ENCODE data around the gene TGFBR3. TPM values are rescaled to one million over a fixed set of nuclear protein-coding genes. Genes with fewer than 3 reads are reported as not detected.
"Not testable (repeated sequence)": the region's sequence is repeated elsewhere in the genome, so short reads cannot be mapped to it uniquely, and the experiment has no call there.

The TGFBR3 gene
- polyA plus RNA-seq, 1 donor: 32.2 TPM

DNA sequence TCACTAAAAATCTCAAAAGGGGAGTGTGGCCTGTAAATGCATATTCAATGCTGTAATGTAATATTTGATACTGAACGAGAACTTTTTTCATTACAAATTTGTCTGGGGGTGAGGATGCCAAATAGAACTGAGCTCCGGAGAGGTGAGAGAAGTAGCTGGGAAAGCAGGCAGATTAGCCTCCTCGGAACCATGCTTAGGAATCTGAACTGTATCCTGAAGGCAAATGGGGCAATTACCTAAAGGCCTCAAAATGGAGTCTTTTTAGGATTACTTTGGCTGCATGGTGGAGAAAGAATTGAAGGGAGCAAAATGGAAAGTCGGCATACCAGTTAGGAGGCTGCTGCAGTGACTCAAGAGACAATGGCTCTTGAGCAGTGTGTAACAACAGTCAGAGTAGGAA, 206.5 kb downstream of the TGFBR3 start:
- no peak for DNase-seq

DNA sequence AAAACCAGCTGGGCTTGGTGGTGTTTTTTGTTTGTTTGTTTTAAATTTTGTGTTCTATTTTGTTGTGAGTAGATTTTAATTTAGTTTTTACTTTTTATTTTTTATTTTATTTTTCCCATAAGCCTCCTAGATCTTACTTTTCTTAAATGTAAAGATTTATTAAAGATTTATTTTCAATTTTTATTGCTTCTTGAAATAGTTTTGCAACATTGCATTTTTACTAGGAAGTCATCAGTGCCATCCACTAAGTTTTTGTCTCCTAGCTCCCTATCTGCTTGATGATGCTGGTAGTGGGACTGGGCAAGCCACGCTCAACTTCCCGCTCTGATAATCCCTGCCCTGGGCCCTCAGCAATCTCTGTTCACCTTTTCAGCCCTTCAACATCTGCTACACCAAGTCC, 209.9 kb downstream of the TGFBR3 start:
- no peak for DNase-seq

DNA sequence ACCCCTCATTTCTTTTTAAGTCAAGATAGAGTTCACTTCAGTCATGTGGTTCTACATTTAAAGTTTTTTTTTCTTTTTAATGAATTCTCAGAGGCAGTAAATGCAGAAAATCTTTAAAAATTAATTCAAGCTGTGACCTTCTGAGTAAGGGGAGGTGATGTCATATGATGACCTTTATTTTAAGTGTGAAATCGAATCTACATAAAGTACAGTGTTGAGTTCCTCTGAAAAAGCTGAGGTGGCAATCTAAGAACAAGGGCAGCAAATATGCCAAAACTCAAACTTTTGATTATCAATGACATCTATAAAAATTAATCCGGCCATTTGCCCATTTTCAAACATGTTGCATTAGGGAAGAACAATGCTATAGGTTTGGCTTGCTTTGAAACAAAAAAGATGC, 211.8 kb downstream of the TGFBR3 start:
- DNase-seq: no peak

DNA sequence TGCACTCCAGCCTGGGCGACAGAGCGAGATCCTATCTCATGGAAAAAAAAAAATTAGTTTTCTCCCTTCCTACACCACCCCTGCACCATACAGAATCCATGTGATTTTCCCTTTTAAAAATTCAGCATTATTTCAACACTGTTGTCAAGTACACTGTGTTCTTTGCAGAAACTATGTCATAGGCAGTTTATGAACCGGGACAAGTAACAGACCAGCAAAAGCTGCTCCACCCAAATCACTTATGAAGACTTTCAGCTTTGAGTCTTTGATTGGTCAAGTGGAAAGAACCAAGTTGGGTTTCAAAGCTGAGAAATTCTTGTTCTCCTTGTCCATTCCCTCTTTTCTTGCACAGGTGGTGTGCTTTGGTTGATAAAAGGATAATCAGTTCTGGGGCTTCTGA, 212.3 kb downstream of the TGFBR3 start:
- no peak for DNase-seq

DNA sequence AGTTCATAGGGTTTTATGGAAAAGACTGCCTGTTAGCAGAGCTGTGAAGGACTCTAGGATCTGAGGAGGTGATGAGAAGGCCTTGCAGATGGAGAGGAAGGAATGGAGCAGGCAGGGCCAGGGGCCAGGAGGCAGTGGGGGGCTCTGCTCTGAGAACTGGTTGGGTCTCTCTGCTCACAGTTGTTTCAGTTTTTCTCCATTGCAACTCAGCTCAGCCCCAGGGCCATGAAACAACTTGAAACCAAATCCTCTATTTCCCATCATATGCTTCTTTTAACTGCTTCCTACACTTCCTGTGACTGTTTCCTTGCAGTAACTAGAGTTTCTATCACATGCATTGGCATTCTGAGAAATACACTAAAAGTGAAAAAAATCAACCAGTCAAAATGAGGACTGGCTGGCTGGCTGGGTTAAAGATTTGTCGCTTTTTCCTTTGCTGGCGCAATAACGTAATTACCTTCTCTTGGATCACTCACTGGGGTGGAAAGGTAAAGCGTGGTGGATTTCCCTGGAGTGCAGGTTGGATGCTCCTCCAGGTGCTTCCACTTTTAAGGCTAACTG, 213.3 kb downstream of the TGFBR3 start:
- no peak for DNase-seq

DNA sequence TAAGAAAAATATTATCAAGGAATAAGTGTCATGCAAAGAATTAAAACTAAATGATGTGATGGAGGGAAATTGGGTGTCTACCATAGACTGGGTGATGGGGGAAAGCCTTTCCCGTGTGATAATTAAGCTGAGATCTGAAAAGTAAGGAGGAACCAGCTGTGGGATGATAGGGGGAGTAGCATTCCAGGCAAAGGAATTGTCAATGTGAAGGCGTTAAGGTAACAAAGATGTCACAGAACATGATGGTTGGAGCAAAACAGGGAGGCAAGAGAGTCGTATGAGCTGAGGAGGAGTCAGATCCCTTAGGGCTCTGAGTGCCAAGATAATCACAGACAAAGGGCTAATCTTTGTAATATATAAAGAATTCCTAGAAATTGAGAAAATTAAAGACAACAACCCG, 215.2 kb downstream of the TGFBR3 start:
- DNase-seq: no peak

DNA sequence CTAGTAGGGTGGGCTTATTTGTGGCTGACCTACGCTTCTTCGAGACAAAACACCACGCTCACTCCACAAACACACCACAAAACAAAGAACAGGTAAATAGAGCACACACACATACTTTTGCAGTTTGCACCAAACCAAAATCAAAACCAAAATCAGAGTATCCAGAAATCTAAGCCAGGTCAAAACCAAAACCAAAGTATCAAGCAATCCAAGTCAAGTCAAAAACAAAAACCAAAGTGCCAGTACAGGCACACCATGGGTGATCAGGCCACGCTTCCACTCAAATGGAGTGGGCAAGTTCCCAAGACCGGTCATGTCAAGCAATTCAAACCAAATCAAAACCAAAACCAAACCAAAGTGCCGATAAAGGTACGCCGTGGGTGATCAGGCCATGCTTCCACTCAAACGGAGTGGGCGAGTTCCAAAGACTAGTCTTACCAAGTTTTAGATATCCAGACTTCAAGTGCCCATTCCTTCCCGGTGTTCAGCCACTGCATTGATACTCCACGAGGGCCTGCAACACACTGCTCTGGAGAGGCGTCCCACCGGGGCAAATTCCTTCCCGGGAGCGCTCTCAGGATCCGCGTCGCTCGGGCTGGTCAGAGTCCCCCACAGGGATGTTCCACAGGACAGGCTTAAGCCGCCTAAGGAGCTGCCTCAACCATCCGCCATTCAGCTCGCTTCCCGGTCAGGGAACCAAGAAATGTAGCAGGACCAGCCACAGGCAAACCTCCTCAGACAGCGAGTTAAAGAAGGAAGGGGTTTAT, 216.2 kb downstream of the TGFBR3 start:
- no peak for DNase-seq

DNA sequence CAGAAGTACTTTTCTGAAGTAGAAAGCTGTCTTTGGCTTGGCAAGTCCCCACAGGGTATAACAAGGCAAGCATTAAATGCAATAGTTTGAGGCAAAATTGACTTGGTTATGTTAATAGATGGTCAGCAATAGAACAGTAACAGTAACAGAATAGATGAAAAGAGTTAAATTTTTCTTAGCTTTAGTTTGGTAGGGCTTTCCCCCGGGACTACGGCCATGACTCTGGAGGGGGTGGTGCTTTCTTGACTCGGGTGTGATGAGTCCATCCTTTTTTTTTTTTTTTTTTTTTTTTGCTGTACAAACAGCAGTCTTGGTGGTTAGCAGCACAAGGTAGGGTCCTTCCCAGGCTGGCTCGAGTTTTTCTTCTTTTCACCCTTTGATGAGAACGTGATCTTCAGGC, 219.3 kb downstream of the TGFBR3 start:
- DNase-seq: not testable (repeated sequence)

DNA sequence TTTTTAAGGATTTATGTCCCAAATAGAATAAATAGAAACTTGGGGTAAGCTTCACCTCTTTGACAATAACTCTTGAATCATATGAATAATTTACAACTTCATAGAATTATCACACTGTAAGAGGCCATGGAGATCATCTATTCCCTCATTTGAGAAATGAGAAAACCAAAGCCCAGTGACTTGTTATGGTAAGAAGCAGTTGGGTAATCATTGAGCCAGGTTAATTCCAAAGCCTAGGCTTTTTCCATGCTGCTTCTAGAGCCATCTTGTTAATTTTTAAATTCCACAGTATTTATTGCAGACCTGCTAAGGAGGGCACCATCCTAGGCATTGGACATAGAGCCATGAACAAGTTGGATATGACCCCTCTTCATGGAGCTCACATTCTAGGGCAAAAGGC, 224.8 kb downstream of the TGFBR3 start:
- no peak for DNase-seq

DNA sequence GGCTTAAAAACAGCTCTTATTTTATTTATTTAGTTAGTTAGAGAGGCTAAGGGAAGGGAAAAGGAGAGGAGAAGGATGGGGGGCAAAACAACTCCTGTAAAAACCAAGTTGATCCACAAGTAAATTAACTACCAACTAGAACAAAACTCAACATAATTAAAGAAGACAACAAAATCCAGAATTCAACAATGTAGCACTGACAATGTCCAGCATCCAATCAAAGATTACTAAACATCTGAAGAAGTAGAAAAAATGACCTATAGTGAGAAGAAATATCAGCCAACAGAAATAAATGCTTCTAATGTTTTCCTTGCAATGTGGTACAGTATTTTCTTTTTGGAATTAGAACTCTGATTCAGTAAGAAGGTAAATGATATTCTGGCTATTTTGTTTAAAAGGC, 225.2 kb downstream of the TGFBR3 start:
- no peak for DNase-seq

DNA sequence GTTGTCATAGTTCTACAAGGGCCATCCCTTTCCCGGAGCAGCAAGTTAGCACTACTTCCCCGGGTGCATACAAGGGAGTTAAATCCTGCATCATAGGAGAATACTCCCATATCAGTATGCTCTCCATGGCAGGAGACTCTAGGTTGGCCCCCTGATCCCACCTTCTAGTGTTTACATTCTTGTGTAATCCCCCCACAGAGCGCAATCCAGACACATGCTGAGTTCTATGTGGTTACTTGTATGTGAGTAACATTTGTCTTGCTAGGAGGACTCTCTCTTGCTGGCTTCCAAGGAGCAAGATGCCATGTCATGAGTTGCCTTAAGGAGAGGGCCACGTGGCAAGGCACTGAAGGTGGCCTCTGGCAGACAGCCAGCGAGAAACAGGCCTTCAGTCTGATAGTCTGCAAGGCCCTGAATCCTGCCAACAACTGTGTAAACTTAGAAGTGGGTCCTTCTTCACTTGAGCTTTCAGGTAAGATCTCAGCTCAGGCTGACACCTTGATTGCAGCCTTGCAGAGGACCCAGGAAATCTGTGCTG, 230.0 kb downstream of the TGFBR3 start:
- no peak for DNase-seq

DNA sequence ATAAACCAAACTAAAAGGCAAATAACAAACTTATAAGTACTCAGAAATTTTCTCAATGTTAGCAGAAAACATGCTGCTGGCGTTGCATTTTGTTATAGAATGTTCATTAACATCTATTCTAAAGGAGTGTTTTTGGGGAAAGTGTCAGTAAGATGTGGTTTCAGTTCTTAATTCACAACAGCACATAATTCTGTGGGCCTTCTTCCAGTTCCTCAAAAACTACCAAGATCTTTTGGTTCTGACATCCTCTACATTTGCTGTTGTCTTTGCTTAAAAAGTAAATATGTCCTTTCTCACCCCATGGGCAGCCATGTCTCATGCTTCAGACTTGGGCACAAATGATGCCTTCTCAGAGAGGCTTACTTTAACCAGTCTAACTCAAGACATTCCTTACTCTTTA, 232.8 kb downstream of the TGFBR3 start:
- no peak for DNase-seq

DNA sequence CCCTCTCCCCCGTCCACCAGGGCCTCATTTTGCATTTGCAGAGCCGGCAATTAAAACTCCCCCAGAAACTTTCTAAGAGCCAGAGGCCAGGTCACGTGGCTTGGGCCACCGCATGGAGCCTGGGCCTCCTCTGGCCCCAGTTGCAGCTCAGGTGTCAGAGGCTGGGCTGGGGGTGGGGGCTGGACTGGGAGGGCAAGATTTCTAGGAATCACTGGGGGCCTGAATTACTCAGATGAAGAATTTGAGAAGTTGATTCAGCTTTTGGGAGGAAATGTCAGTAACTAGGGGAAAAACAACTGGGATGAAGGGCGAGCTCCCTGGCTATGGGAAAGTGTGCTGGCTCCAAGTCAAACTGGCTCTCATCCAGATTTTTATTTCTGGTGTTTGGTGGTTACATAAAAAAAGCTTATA, 234.3 kb downstream of the TGFBR3 start:
- peak; percentile 66 for DNase-seq

DNA sequence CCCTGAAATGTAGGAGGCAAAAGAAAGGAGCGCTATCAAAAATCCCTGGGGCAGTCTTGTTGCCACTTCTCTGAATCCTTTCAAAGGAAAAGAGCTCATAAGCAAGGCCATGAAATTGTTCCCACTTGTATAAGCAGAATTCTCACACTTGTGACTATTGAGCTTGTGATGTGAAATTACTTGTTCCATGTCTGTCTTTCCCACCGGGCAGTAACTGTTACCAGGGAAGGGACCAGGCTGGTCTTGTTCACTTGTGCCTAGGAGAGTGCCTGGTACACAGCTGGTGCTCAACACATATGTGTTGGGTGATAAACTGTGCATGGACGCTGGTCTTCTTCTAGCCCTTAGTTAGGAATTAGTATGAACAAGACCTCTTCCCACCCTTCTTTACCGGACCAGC, 234.7 kb downstream of the TGFBR3 start:
- DNase-seq: no peak

DNA sequence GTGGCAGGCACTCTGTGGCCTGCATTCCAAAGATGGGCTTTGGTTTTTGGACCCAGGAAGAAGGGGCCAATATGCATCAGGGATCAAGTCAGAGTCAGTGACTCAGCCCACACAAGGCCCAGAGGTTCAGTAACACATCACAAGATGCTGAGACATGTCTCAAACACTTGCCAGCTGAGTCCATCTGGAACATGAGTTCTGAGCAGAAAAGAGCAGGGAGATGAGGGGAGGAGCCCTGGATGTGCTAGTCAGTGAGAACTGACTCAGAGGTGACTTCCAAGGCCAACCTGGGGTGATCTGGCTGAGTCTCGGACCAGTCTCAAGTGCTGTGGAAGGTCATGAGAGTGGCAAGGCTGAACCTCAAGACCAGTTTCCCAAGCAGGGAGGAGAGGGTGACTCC, 235.2 kb downstream of the TGFBR3 start:
- DNase-seq: peak; percentile 83

DNA sequence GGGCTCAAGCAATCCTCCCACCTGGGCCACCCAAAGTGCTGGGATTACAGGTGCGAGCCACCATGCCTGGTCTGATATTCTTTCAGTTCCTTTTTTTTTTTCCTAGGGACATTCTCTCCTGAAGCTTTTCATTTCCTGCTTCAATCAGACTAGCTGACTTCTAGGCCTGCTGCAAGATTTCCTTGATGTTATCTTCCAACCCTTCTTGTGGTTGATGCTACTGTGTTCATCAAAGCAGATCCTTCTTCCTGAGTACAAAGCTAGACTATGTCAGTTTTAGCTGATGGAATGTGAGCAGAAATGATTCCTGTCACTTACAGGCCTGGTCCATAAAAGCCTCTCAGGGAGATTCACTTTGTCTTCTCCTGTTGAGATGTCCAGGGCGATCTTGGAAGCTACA, 238.9 kb downstream of the TGFBR3 start:
- DNase-seq: no peak

DNA sequence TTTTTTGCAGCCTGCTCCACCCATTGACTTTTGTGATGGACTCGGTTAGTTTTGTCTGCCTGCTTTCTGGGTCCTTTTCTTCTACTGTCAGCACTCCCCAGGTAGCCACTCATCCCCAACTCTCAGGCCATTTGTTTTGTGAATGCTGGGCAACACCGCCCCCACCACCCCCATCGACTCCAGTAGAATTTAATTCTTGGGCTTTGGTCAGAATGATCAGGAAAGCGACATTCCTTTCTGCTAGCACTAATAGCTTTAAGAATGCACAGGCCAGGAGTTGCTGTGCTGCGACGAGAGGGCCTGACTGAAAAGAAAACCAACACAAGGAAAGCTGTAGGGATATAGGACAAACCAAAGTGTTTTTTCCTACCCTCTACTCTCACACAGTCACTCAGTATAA, 240.9 kb downstream of the TGFBR3 start:
- no peak for DNase-seq

DNA sequence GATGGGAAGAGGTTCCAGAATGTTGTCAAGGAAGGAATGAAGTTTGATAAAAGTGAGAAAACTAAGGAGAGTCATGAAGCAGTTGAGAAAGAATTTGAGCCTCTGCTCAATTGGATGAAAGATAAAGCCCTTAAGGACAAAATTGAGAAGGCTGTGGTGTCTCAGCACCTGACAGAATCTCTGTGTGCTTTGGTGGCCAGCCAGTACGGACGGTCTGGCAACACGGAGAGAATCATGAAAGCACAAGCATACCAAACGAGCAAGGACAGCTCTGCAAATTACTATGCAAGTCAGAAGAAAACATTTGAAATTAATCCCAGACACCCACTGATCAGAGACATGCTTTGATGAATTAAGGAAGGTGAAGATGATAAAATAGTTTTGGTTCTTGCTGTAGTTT, 242.5 kb downstream of the TGFBR3 start:
- DNase-seq: no peak

DNA sequence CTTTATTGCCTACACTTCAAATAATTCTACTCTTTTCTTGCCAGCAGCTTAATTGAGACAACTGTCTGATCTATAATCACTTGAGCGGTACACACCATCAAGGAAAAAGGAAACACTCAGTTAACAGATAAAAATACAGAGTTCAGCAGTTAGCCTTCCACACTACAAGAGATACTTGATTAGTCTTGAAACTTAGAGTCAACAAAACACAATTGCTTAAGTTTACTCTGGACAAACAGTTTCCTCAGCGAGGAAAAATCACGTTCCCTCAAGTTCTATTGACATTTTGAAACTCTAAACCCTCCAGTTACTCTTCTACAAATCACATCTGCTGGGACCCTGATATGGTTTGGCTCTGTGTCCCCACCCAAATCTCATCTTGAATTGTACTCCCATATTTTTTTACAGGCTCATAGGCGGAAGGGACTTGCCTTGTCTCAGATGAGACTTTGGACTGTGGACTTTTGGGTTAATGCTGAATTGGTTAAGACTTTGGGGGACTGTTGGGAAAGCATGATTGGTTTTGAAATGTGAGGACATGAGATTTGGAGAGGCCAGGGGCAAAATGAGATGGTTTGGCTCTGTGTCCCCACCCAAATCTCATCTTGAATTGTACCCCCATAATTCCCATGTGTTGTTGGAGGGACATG, 244.9 kb downstream of the TGFBR3 start:
- DNase-seq: no peak

DNA sequence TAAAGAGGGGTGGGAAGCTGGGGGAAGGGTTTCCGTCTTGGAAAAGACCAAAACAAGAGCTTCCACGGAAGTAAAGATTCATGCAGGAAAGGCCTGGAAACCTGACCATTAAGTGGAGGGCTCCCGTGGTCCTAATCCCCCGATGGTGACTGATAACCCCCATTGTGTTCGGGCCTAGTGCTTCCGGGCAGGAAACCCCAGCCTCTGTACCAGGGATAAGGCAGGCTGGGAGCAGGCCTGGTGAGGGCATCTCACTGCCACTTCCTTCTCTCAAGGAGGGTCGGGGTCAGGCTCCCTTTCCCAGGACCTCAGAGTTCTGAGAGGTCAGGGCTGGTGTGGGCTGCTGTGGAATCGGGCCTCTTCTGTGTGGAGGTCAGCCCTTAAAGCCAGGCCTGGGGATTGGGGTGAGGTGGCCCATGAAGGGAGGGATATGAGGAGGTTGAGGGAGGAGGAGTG, 248.4 kb downstream of the TGFBR3 start:
- DNase-seq: no peak

DNA sequence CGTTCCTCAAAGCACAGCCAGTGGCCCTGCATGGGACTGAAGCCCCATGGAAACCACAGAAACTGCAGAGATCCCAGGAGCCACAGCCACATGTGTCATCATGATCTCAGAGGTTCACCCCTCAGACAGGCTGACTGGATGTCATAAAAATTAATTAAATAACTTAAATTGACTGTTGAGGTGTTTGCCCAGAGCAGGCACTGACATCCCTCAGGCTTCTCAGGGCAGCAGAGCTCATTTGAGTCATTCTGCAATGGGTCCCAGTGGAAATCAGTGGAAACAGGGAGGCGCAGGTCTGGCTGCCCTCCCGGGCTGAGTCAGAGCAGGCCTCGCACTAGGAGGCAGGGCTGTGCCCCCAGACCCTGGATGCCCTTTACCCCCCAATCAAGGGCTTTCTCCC, 250.2 kb downstream of the TGFBR3 start:
- no peak for DNase-seq

DNA sequence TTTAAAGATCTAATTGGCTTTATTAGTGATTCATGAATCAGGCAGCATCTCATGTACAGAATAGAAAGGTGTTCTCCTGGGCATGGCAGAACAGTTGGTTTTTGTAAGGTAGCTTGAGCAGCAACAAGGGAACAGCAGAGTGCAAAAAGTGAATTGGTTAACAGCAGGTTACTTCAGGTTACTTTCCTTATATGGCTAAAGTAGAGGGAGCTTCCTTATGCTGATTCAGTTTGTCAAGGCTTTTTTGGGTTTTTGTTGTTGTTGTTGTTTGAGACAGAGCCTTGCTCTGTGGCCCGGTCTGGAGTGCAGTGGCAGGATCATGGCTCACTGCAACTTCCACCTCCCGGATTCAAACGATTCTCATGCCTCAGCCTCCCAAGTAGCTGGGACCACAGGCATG, 252.5 kb downstream of the TGFBR3 start:
- DNase-seq: no peak

DNA sequence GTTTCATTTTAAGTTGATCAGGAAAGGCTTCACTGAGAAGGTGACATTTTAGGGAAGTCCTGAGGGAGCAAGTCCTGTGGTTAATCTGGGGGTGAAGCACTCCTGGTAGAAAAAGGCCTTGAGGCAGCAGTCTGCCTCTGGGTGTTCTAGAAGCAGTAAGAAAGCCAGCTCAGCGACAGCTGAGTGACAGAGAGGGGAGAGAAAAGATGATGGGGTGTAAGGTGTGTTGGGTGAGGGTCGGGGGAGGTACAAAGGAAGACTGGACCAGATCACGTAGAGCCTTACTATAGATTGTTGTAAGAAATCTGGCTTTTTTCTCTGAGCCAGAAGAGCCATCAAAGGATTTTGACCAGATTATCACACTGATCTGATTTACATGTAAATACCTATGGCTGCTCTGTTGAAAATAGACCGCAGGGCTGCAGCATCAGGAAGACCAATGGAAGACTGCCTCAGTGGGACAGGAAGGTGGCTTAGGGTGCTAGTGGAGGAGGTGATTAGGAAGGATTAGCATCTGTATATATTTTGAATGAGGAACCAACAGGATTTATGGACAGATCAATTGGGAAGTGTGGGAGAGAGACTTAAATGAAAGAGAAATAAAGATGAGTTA, 254.1 kb downstream of the TGFBR3 start:
- no peak for DNase-seq
